Nucleus accumbens (tissue), 56 donors: ENCODE data around the gene ZNF771.
"Not testable (repeated sequence)": the region's sequence is repeated elsewhere in the genome, so short reads cannot be mapped to it uniquely, and the experiment has no call there.

Experiments
- DNase-seq, 56 donors: peaks; one replicate each; lab custom pipeline; 2025; lab: John Stamatoyannopoulos, UW

The ZNF771 gene

GRCh38 chr16:30457743-30458560, 50.5 kb downstream of the ZNF771 start:
- no peak for DNase-seq

- DNase-seq = peak in 2 of 56 donors; percentile 8 to 11
Measured at GRCh38 chr16:30458561-30459394, 51.4 kb downstream of the ZNF771 start.

- DNase-seq = no peak
Measured at GRCh38 chr16:30459456-30459855, 52.0 kb downstream of the ZNF771 start.

GRCh38 chr16:30461426-30461825, 54.0 kb downstream of the ZNF771 start:
- DNase-seq = not testable (repeated sequence)

- DNase-seq = no peak
Measured at GRCh38 chr16:30464078-30464477, 56.7 kb downstream of the ZNF771 start.
